ELF-1 (cell line): Measurements from ENCODE around the gene PLIN4.
"Not testable (repeated sequence)": the region's sequence is repeated elsewhere in the genome, so short reads cannot be mapped to it uniquely, and the experiment has no call there.

Experiments
- DNase-seq: peaks from one replicate; pipeline ENCODE4 v3.0.0-alpha.2; 2016; ENCODE audit warnings: low read depth, low spot score

The PLIN4 gene

GRCh38 chr19:4548238-4548584, 29.9 kb upstream of the PLIN4 start:
- no peak for DNase-seq

GRCh38 chr19:4547303-4548237, 29.3 kb upstream of the PLIN4 start:
- no peak for DNase-seq

GRCh38 chr19:4543842-4544647, 25.8 kb upstream of the PLIN4 start:
- no peak for DNase-seq

GRCh38 chr19:4542896-4543841, 24.9 kb upstream of the PLIN4 start:
- no peak for DNase-seq

- not testable (repeated sequence) for DNase-seq
These were observed 23.5 kb upstream of the PLIN4 start for GRCh38 chr19:4541806-4542145.

GRCh38 chr19:4541114-4541805, 23.0 kb upstream of the PLIN4 start:
- DNase-seq = no peak

- DNase-seq = no peak
These were observed 21.7 kb upstream of the PLIN4 start, which contains the start of gene LRG1 for GRCh38 chr19:4539693-4540581. Gene LRG1 (minus strand): TSS chr19:4540036. CDS start chr19:4540013, 23 bp downstream.

- DNase-seq = no peak
These were observed 20.9 kb upstream of the PLIN4 start for GRCh38 chr19:4539169-4539692.

- no peak for DNase-seq
These were observed 20.3 kb upstream of the PLIN4 start for GRCh38 chr19:4538601-4538954.

- no peak for DNase-seq
These were observed 19.8 kb upstream of the PLIN4 start for GRCh38 chr19:4537953-4538600.

GRCh38 chr19:4536798-4537197, 18.5 kb upstream of the PLIN4 start:
- DNase-seq = no peak

GRCh38 chr19:4534836-4535658, 16.8 kb upstream of the PLIN4 start, which contains the start of gene PLIN5:
Gene PLIN5 (minus strand): TSS chr19:4535224. CDS start chr19:4534074, 1,150 bp downstream.
- peak; percentile 97 for DNase-seq

- no peak for DNase-seq
These were observed 15.6 kb upstream of the PLIN4 start for GRCh38 chr19:4533835-4534424.

- no peak for DNase-seq
These were observed 15.0 kb upstream of the PLIN4 start for GRCh38 chr19:4533334-4533733.

- no peak for DNase-seq
These were observed 13.4 kb upstream of the PLIN4 start for GRCh38 chr19:4531562-4532165.

GRCh38 chr19:4529924-4530522, 11.7 kb upstream of the PLIN4 start:
- no peak for DNase-seq

- DNase-seq = no peak
These were observed 10.6 kb upstream of the PLIN4 start for GRCh38 chr19:4528843-4529242.
